Measurements from ENCODE around the gene PFKFB3.

DNA sequence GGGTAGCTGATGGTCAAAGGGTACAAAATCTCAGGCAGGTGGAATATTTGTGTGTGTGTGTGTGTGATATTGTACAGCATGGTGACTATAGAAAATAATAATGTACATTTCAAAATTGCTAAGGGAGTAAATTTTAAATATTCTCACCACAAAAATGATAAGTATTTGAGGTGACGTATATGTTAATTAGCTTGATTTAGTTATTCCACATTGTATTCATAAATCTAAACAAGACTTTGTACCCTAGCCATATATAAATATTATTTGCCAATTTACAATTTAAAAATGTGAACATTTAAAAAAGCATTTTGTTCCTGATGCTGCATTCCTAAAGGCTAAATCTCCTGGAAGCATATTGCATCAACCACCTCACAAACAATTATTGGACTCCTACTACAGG lies 47.0 kb downstream of the PFKFB3 start:
- TF ChIP-seq, protein P1, sequence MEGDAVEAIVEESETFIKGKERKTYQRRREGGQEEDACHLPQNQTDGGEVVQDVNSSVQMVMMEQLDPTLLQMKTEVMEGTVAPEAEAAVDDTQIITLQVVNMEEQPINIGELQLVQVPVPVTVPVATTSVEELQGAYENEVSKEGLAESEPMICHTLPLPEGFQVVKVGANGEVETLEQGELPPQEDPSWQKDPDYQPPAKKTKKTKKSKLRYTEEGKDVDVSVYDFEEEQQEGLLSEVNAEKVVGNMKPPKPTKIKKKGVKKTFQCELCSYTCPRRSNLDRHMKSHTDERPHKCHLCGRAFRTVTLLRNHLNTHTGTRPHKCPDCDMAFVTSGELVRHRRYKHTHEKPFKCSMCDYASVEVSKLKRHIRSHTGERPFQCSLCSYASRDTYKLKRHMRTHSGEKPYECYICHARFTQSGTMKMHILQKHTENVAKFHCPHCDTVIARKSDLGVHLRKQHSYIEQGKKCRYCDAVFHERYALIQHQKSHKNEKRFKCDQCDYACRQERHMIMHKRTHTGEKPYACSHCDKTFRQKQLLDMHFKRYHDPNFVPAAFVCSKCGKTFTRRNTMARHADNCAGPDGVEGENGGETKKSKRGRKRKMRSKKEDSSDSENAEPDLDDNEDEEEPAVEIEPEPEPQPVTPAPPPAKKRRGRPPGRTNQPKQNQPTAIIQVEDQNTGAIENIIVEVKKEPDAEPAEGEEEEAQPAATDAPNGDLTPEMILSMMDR (IDR thresholded peaks at IDR 0.05; ENCODE audit: insufficient read depth, low read depth, low read length) = no peak
- no peak for TF ChIP-seq EZH2 (IDR thresholded peaks at IDR 0.05; ENCODE audit: insufficient read depth, low read length)

Data from astrocyte (in vitro differentiated cells and primary cell).